HG03196 (cell line): ENCODE data around the gene TMEM150B.

ENCODE experiments used
- ATAC-seq: cut with Tn5 transposase; IDR thresholded peaks from one replicate; pipeline ENCODE4 v1.9.1; 2021; ENCODE audit not compliant: unreplicated experiment

The TMEM150B gene

GRCh38 chr19:55279770-55280643, 45.1 kb downstream of the TMEM150B start, which contains the start of gene HSPBP1:
TSS of gene HSPBP1 (minus strand) at chr19:55280110. CDS start at chr19:55279608, 502 bp downstream.
- ATAC-seq = peak; percentile 63

- no peak for ATAC-seq
Observed at GRCh38 chr19:55279340-55279739, 45.8 kb downstream of the TMEM150B start.

- ATAC-seq = no peak
Observed at GRCh38 chr19:55278391-55279135, 46.6 kb downstream of the TMEM150B start.

- no peak for ATAC-seq
Observed at GRCh38 chr19:55277494-55277893, 47.6 kb downstream of the TMEM150B start.

GRCh38 chr19:55276720-55277430, 48.3 kb downstream of the TMEM150B start:
- ATAC-seq = no peak

- ATAC-seq = no peak
Observed at GRCh38 chr19:55275851-55276719, 49.1 kb downstream of the TMEM150B start.

DNA sequence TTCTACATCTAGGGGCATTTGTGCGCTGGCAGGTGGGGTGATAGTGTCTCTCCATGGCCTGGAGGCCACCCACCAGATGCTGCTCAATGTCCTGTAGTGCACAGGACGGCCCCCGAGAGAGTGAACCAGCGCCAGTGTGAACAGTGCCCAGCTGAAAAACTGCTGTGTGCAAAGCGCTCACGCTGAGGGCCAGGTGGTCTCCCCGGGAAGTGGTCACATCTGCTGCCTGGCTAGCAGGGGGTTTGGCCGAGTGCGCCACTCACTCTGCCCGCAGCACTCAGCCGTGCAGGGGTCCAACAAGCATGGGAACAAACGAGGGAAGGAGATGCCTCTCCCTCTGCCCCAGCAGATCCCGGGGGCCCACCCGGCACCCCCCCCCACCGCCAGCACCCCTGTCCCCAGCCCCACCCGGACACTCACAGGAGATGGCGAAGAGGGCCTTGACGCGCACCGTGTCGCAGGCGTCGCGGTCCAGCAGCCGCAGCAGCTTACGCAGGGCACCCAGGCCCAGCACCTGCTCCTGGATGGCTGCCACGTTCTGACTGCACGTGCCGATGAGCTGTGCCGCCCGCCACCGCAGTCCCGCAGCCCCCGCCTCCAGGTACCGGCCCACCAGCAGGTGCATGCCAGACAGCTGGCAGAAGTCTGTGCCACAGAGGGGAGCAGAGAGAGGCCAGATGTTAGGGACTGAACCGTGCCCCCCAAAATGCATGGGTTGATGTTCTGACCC, 51.0 kb downstream of the TMEM150B start:
- ATAC-seq = no peak

- ATAC-seq = no peak
Observed at GRCh38 chr19:55272142-55272541, 53.0 kb downstream of the TMEM150B start.

- no peak for ATAC-seq
Observed at GRCh38 chr19:55270172-55270942, 54.8 kb downstream of the TMEM150B start.

DNA sequence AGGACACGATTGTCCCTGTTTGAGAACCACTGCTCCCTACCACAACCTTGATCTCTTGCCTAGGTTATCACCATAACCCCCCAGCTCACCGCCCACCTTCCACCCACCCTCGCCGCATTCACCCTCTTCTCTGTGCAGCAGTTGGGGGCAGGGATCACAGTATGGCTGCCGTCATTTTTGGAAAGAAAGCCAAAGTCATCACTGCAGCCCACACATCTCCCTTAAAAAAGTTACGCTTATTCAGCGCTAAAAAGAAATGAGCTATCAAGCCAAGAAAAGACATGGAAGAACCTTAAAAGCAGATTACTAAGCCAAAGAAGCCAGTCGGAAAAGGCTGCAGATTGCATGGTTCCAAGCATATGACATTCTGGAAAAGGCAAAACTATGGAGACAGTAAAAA, 55.8 kb downstream of the TMEM150B start:
- ATAC-seq = no peak

DNA sequence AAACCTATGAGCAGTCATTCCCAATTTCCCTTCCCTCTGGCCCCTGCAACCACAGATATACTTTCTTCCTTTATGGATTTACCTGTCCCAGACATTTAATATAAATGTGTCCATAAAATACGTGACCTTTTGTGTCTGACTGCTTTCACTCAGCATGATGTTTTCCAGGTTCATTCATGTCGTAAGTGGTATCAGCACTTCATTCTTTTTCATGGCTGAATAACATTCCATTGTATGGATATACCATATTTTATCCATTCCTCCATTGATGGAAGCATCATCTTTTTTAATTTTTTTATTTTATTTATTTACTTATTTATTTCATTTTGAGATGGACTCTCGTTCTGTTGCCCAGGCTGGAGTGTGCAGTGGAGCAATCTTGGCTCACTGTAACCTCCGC, 58.3 kb downstream of the TMEM150B start:
- no peak for ATAC-seq

DNA sequence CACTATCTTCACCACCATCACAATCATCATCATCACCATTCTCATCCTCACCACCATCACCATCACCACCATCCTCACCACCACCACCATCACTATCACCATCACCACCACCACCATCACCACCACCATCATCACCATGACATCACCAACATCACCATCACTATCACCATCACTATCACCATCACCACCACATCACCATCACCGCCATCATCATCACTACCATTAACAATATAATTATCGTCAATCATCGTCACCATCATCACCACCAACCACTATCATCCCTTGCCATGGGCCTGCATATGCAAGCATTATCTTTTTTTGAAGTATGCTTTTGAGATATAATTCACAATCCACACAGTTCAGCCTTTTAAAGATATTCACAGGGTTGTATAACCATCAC, 58.7 kb downstream of the TMEM150B start:
- no peak for ATAC-seq

GRCh38 chr19:55265723-55266386, 59.3 kb downstream of the TMEM150B start:
- ATAC-seq = no peak

DNA sequence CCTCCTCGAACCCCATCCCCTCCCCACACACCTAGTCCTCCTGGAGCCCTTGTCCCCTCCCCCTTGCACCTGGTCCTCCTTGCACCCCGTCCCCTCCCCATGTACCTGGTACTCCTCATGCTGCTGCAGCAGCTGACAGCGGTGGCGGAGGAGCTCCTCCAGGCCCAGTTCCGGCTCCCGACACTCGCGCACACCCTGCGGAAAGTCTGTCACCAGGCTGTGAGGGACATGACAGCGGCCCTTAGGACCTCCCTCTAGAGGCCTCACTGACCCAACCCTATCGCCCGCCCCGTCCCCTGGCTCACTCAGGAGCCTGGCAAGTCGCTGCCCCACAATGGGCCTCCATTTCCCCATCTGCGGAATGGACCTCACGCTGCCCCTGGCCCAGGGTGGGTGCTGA, 60.0 kb downstream of the TMEM150B start:
- no peak for ATAC-seq

- no peak for ATAC-seq
Observed at GRCh38 chr19:55264531-55264930, 60.6 kb downstream of the TMEM150B start.
